Measurements from ENCODE around the gene THBS3.
A peak's percentile ranks its signal among the peaks of the same experiment; 100 is the strongest.
"Not testable (repeated sequence)": the region's sequence is repeated elsewhere in the genome, so short reads cannot be mapped to it uniquely, and the experiment has no call there.

Gene THBS3

GRCh38 chr1:155207806-155208540, at the start of gene THBS3:
Gene THBS3, minus strand, starts transcription at chr1:155207897. Its CDS starts 21 bp downstream, at chr1:155207876.
- no peak for DNase-seq (ENCODE audit: low read depth in 2 of 2)

GRCh38 chr1:155256058-155256852, 48.6 kb upstream of the THBS3 start:
- no peak for DNase-seq (ENCODE audit: low read depth in 2 of 2)

DNA sequence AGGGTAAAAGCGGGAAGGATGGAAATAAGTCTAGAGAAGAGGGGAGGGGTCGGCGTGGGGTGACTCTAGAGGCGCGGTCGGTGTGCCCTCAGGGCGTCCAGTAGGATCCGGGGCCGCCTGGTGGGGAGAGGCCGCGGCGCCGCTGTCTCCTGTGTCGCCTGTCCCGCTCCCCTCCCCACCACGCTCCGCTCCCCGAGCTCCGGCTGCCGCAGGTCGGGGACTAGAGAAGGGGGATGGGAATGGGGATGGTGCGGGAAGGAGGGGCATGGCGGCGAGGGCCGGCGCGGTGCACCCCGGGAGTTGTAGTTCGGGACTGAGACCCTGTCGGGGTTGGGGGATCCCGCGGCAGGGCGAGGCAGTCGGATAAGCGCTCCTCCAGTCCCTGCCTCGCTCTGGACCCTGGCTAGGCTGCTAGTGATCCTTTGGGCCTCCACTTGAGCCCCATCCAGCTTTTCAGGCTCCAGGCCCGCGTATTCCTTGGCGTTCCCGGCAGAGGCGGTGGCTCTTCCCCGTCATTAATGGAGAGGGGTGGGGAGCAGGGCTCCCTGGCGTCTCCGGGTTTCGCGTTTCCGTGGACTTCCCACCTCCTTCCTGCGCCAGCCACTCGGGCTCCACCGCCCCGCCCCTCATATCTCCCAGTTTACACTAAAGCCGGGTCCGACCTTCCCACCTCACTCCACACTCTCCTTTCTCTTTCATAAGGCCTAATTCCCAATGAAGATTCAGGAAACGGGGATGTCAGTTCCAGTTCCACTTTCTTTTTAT, 47.7 kb upstream of the THBS3 start, which contains the start of gene ENTREP3:
ENTREP3 (minus strand) TSS at position 241 of the 765 bp plus-strand sequence. CDS start 606 bp downstream, outside the sequence.
- DNase-seq (ENCODE audit: low read depth in 2 of 2): peak; percentile 69 to 76

DNA sequence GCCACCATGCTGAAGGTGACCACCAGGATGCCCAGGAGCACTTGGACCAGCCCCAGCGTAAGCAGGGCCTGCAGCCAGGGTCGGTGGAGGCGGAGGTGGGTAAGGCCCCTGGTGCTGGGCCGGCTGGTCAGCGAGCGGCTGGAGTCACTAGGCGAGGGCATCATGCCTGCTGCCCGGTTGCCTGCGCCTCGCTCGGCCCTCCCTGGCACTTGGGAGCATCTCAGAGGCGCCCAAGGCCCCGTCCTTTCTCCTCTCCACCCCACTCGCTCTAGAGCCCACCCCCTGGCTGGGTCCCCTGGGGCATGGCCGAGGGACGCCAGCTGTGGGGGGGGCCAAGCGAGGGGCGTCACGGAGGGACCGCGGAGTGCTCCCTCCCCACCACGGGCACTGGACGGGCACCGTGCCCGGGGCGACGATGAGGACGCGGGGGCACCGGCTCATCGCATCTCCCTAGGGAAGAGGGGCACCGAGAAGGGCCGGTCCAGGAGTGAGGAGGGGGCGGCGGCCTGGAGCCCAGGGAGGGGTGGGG, 47.1 kb upstream of the THBS3 start:
- DNase-seq (ENCODE audit: low read depth in 2 of 2): no peak

GRCh38 chr1:155254228-155254713, 46.6 kb upstream of the THBS3 start:
- DNase-seq (ENCODE audit: low read depth in 2 of 2): no peak

GRCh38 chr1:155253797-155254196, 46.1 kb upstream of the THBS3 start:
- DNase-seq (ENCODE audit: low read depth in 2 of 2): no peak

- no peak for DNase-seq (ENCODE audit: low read depth in 2 of 2)
These were observed 45.5 kb upstream of the THBS3 start for GRCh38 chr1:155253208-155253607.

- DNase-seq (ENCODE audit: low read depth in 2 of 2): no peak
These were observed 43.9 kb upstream of the THBS3 start for GRCh38 chr1:155251566-155251965.

DNA sequence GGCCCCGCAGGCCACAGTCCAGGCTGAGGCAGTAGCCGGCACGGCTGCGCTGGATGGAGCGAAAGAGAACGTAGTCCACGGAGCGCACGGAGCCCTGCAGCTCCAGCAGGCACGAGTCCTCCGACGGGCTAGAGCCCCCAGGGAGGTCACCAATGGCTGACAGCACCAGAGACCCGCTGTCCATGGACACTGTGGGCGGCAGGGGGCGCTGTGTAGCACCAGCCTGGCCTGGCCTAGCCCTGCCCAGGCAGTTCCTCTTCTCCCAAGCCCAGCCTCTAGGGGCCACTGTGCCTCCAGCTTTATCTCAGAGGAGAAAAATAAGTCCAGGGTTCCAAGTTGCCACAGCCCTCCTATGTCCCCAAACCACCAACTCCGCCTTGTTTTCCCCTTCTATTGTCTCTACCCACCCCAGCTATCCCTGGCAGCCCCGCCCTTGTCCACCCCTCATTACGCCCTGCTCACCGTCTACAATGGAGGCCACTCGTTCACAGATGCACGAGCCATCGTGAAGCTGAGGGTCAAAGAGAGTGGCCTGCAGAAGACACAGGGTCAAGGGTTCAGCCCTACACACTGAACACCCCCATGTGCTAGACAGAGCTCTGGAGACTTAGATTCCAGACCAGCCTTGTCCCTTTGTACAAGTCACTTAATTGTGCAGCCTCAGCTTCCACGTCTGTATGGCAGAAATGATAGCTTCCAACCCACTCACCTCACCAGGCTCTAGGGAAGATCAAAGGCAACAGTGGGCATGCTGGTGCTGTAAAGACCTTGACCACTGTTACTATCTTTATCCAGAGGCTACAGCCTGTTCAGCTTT, 43.1 kb upstream of the THBS3 start:
- DNase-seq (ENCODE audit: low read depth in 2 of 2): peak; percentile 91 to 96

DNA sequence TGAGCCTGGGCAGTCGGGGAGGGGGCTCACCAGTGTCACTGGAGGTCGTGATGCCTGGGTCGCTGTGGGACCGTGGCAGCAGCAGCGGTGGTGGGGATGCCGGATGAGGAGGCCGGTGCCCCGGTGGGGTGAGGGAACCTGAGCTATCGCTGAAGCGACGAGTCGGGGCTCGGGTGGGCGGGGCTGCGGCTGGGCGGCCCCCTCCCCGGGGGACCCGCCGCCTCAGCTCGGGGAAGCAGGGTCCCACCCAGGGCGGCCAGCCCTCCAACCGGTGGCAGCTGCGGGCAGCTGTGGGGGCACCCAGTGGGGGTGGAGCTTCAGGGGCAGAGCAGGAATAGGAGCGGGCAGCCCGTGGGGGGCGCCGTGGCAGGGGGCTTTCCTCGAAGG, 42.5 kb upstream of the THBS3 start:
- no peak for DNase-seq (ENCODE audit: low read depth in 2 of 2)

- no peak for DNase-seq (ENCODE audit: low read depth in 2 of 2)
These were observed 40.2 kb upstream of the THBS3 start for GRCh38 chr1:155247667-155248553.

GRCh38 chr1:155246796-155247195, 39.1 kb upstream of the THBS3 start:
- not testable (repeated sequence) for DNase-seq (ENCODE audit: low read depth in 2 of 2)

DNA sequence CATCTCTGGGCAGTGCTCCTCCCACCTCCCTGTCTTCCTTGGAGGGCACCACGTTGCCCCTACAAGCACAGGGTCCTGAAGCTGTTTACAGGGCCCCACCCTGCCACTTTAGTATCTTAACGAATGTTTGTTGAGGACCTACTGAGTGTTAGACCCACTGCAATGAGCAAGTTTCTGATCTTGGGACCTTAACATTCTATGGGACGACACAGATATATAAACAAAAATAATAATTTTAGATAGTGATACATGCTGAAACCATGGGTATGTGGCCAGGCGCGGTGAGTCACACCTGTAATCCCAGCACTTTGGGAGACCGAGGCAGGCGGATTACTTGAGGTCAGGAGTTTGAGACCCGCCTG, 37.4 kb upstream of the THBS3 start:
- DNase-seq (ENCODE audit: low read depth in 2 of 2): no peak

DNA sequence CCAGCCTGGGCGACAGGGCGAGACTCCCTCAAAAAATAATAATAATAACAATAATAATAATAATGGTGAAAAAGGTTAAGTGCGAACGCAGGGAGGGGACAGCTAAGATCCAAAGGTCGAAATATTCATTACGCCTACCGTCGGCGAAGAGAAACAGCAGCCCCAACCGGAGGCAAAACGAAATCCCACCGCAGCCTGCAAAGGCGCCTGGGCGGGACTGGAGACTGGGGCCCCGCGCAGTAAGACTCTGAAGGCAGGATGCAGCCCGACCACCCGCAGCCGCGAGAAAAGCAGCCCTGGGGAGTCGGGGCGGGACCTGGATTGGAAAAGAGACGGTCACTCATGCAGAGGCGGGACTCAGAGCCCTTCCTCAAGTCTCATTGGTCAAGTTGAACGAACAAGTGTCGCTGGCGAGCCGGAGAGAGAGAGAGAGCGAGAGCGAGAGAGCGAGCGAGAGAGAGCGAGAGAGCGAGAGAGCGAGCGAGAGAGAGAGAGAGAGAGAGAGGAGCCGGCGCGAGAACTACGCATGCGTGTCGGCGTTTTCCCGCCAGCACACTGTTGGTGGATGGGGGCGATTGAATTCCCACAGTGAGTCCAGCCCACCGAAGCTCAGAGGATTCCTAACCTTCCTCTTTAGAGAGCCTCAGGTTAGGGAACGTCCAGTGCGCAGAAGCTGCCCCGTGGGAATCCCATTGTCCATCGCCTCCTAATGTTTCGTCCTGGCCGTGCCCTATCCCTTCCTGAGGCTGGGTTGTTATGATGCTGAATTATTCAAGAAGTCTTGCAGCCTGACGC, 36.9 kb upstream of the THBS3 start:
- DNase-seq (ENCODE audit: low read depth in 2 of 2): peak; percentile 94 to 95

DNA sequence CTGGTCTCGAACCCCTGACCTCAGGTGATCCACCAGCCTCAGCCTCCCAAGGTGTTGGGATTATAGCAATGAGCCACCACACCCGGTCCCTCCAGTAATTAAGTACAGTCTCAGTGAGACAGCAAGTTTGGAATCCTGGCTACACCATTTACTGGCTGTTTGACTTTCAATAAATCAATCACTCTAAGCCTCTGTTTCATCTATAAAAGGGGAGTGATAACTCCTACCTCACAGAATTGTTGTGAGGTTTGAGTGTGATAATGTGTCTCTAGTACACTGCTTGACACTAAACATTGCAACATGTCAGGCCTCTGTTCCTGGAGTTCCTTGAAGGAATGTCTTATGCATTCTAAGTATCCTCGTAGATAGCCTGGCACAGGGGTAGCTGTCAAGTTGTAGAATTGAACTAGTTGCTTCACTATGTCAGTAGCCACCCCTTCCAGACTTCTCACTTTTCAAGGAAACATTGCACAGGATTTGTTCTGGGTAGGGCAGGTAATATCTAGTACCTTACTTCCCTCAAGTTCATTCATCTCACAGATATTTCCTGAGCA, 35.2 kb upstream of the THBS3 start:
- no peak for DNase-seq (ENCODE audit: low read depth in 2 of 2)

DNA sequence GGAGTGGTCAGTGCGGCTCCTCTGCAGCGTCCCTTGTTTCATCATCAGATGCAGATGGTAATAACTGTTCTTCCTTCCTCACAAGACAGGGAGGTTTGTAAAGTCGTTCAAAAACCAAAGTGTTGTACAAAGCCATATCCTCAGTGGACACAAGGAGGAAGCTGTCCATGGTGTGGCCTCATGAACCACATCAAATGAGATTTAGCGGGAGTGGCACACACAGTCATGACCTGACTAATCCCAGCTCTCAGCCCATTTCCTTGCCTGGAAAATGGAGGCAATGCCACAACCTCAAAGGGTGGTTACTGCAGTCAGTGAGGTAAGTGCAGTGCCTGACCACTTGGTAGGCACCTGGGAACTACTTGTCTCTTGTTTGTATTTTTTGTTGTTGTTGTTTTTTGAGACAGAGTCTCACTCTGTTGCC, 34.2 kb upstream of the THBS3 start:
- DNase-seq (ENCODE audit: low read depth in 2 of 2): no peak

DNA sequence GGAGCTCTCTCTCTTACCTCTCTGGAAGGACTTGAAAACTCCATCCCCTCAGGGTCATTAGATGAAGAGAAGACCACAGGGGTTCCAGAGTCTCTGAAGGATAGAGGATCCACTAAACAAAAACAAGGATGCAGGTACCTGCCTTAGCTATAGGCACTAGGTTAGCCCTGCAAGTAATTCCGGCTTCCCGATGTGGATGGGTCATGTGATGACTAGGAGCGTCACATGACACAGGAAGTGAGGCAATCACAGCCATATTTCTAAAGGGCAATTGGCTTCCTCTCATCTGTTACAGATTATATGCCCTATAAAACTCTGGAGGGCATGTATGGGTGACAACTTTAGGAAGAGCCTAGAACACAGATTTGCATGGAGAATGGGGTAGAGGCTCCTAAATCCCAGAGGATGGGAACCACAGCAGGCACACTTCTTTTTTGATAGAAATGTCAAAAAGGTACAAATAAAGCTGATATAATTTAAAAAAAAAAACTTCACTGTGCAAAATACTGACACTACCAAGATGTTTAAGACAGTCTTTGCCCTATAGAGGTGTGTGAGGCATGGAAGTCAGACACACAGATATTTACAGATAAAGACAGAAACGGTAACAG, 33.5 kb upstream of the THBS3 start:
- peak in 1 of 2 donors; percentile 29 for DNase-seq (ENCODE audit: low read depth in 2 of 2)

GRCh38 chr1:155236451-155236850, 28.8 kb upstream of the THBS3 start:
- no peak for DNase-seq (ENCODE audit: low read depth in 2 of 2)

All from stimulated activated CD4-positive, alpha-beta T cell treated with anti-CD3 and anti-CD28 coated beads, Interleukin-15, amount 100 ng/mL, for 48 hours (primary cell).